WTC11 (cell line): ENCODE results near the gene S100P. TPM values are rescaled to one million over a fixed set of nuclear protein-coding genes. Genes with fewer than 3 reads are reported as not detected.

Source experiments
- ATAC-seq: fragments of 200-7000 bp; cut with Tn5 transposase; 2 replicates; pipeline ENCODE4 v1.10.0; 2021; ENCODE audit warnings: mild to moderate bottlenecking, moderate library complexity
- CTCF ChIA-PET: fragments of 300-600 bp; sonication (Branson Sonifier 250); formaldehyde crosslinking; loops from one replicate; lab custom pipeline; 2021; ENCODE audit warnings: antibody characterized with exemption; lab: Charles Lee
- POLR2A ChIA-PET: fragments of 350-600 bp; sonication (Branson Sonifier 250); formaldehyde crosslinking; loops from one replicate; lab custom pipeline; 2021; ENCODE audit warnings: antibody characterized with exemption; lab: Charles Lee
- DNase-seq: peaks from one replicate; pipeline ENCODE4 v3.0.0; 2021; ENCODE audit warnings: low spot score
- H3K27ac Mint-ChIP-seq: 2 replicates; pipeline ENCODE4 v1.8.0; 2021; ENCODE audit warnings: mixed read lengths
- H3K27me3 Mint-ChIP-seq: 2 replicates; pipeline ENCODE4 v1.8.0; 2021; ENCODE audit warnings: low read depth, mild to moderate bottlenecking, moderate library complexity, mixed read lengths
- H3K36me3 Mint-ChIP-seq: 2 replicates; pipeline ENCODE4 v1.8.0; 2021; ENCODE audit warnings: mixed read lengths
- H3K4me1 Mint-ChIP-seq: 2 replicates; pipeline ENCODE4 v1.8.0; 2022; ENCODE audit warnings: mixed read lengths
- H3K4me3 Mint-ChIP-seq: 2 replicates; pipeline ENCODE4 v1.8.0; 2021; ENCODE audit warnings: mild to moderate bottlenecking, moderate library complexity, mixed read lengths
- H3K9me3 Mint-ChIP-seq: 2 replicates; pipeline ENCODE4 v1.8.0; 2021; ENCODE audit warnings: mixed read lengths
- ATF1 ChIP-seq: sonication (generic); formaldehyde crosslinking; IDR thresholded peaks from 2 replicates; pipeline ENCODE4 v1.8.1; 2023; ENCODE audit warnings: mild to moderate bottlenecking, moderate library complexity, missing genetic modification reagents
- CDX4 ChIP-seq: fragments of 250-450 bp; sonication (Bioruptor Pico); IDR thresholded peaks from 2 replicates; pipeline ENCODE4 v1.9.0; 2021; ENCODE audit warnings: moderate library complexity, mild to moderate bottlenecking, inconsistent platforms, borderline replicate concordance
- CREM ChIP-seq: sonication (generic); formaldehyde crosslinking; IDR thresholded peaks from 2 replicates; pipeline ENCODE4 v1.8.1; 2022; ENCODE audit warnings: mild to moderate bottlenecking, missing genetic modification reagents, moderate library complexity
- E2F4 ChIP-seq: sonication (generic); formaldehyde crosslinking; IDR thresholded peaks from 2 replicates; pipeline ENCODE4 v1.8.1; 2022; ENCODE audit warnings: low read depth, mild to moderate bottlenecking, moderate library complexity, missing genetic modification reagents, borderline replicate concordance
- FOXK1 ChIP-seq: sonication (generic); formaldehyde crosslinking; IDR thresholded peaks from 2 replicates; pipeline ENCODE4 v1.8.0; 2022; ENCODE audit warnings: mild to moderate bottlenecking, moderate library complexity, missing genetic modification reagents
- FOXP1 ChIP-seq: sonication (generic); formaldehyde crosslinking; IDR thresholded peaks from 2 replicates; pipeline ENCODE4 v1.8.0; 2022; ENCODE audit warnings: missing genetic modification reagents, mild to moderate bottlenecking, moderate library complexity, borderline replicate concordance
- GRHL2 ChIP-seq: fragments of 250-450 bp; sonication (Bioruptor Pico); IDR thresholded peaks from 2 replicates; pipeline ENCODE4 v1.8.0; 2022; ENCODE audit warnings: mild to moderate bottlenecking, moderate library complexity; ENCODE audit not compliant: insufficient replicate concordance, severe bottlenecking
- NFATC4 ChIP-seq: fragments of 250-450 bp; sonication (Bioruptor Pico); IDR thresholded peaks from 2 replicates; pipeline ENCODE4 v1.9.0; 2021; ENCODE audit warnings: mild to moderate bottlenecking
- PREB ChIP-seq: sonication (generic); formaldehyde crosslinking; IDR thresholded peaks from 2 replicates; pipeline ENCODE4 v1.8.1; 2022; ENCODE audit warnings: mild to moderate bottlenecking, missing genetic modification reagents, moderate library complexity, borderline replicate concordance
- TP53 ChIP-seq: sonication (generic); formaldehyde crosslinking; IDR thresholded peaks from 2 replicates; pipeline ENCODE4 v1.8.1; 2023; ENCODE audit warnings: mild to moderate bottlenecking, missing genetic modification reagents
- ZBTB21 ChIP-seq: sonication (generic); formaldehyde crosslinking; IDR thresholded peaks from 2 replicates; pipeline ENCODE4 v1.8.1; 2023; ENCODE audit warnings: mild to moderate bottlenecking, missing genetic modification reagents, borderline replicate concordance
- ZNF138 ChIP-seq: sonication (generic); formaldehyde crosslinking; conservative IDR thresholded peaks from 2 replicates; pipeline ENCODE4 v1.8.1; 2022; ENCODE audit warnings: mild to moderate bottlenecking, moderate library complexity, missing genetic modification reagents
- ZNF281 ChIP-seq: sonication (generic); formaldehyde crosslinking; IDR thresholded peaks from 2 replicates; pipeline ENCODE4 v1.8.0; 2023; ENCODE audit warnings: mild to moderate bottlenecking, missing genetic modification reagents
- total RNA-seq: library from RNA; stranded (reverse); gene quantifications from 3 replicates; pipeline ENCODE4 v1.2.3, GENCODE V29; 2021
- TF ChIP-seq, protein P1 (sequence below): sonication (generic); formaldehyde crosslinking; IDR thresholded peaks from 2 replicates; pipeline ENCODE4 v1.8.1; 2023; ENCODE audit warnings: mild to moderate bottlenecking, missing genetic modification reagents, moderate library complexity
- TF ChIP-seq, protein P2 (sequence below): sonication (generic); formaldehyde crosslinking; IDR thresholded peaks from 2 replicates; pipeline ENCODE4 v1.8.0; 2022; ENCODE audit warnings: missing genetic modification reagents

S100P gene
- total RNA-seq, 1 experiment from 2014 or later, result not detected

DNA sequence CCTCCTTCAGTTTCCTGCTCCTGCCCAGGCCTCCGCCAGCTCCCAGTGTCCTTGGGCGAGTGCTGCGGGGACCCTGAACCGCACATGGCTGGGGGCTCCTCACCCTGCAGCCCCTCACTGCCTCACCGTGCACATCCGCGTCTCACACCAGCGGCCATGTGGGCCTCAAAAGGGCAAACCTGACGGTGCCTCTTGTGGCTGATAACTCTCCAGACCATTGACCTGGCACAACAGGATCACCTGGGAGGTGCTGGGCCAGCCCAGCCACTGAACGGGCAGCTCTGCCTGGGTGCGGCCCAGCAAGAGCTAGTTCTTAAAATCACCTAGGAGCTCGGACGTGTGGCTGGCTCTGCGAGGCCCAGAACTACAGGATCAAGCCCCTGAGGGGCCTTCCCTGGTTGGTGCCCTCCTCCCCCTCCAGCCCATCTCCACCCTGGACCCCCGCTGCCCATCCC is 4.1 kb upstream of the S100P start (continued):
- TF ChIP-seq ZNF281 (CRISPR knock-in tag) (no peak), FOXP1 (CRISPR knock-in tag) (no peak), CREM (CRISPR knock-in tag) (no peak), PREB (CRISPR knock-in tag) (no peak), ZNF138 (CRISPR knock-in tag) (no peak), ZBTB21 (CRISPR knock-in tag) (no peak), CDX4 (CRISPR knock-in tag) (no peak), TP53 (no peak), FOXK1 (CRISPR knock-in tag) (no peak), E2F4 (CRISPR knock-in tag) (no peak), GRHL2 (no peak)
- TF ChIP-seq, protein P1, sequence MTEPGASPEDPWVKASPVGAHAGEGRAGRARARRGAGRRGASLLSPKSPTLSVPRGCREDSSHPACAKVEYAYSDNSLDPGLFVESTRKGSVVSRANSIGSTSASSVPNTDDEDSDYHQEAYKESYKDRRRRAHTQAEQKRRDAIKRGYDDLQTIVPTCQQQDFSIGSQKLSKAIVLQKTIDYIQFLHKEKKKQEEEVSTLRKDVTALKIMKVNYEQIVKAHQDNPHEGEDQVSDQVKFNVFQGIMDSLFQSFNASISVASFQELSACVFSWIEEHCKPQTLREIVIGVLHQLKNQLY (CRISPR knock-in tag), result no peak
- TF ChIP-seq, protein P2, sequence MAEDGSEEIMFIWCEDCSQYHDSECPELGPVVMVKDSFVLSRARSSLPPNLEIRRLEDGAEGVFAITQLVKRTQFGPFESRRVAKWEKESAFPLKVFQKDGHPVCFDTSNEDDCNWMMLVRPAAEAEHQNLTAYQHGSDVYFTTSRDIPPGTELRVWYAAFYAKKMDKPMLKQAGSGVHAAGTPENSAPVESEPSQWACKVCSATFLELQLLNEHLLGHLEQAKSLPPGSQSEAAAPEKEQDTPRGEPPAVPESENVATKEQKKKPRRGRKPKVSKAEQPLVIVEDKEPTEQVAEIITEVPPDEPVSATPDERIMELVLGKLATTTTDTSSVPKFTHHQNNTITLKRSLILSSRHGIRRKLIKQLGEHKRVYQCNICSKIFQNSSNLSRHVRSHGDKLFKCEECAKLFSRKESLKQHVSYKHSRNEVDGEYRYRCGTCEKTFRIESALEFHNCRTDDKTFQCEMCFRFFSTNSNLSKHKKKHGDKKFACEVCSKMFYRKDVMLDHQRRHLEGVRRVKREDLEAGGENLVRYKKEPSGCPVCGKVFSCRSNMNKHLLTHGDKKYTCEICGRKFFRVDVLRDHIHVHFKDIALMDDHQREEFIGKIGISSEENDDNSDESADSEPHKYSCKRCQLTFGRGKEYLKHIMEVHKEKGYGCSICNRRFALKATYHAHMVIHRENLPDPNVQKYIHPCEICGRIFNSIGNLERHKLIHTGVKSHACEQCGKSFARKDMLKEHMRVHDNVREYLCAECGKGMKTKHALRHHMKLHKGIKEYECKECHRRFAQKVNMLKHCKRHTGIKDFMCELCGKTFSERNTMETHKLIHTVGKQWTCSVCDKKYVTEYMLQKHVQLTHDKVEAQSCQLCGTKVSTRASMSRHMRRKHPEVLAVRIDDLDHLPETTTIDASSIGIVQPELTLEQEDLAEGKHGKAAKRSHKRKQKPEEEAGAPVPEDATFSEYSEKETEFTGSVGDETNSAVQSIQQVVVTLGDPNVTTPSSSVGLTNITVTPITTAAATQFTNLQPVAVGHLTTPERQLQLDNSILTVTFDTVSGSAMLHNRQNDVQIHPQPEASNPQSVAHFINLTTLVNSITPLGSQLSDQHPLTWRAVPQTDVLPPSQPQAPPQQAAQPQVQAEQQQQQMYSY (CRISPR knock-in tag), result no peak

GRCh38 chr4:6692379-6692778 is 1.3 kb upstream of the S100P start:
- CTCF ChIA-PET, result interaction anchor here (1.1 to 1.5 kb wide), 3 partner anchors 9 to 379 kb away, joined by 4 to 10 read pairs (median 6); no protein-coding TSS in a partner anchor
- DNase-seq (no peak), ATAC-seq (no peak)
- peaks cover under 1% of the 10 kb centered on the region; the same call in 1 of the 2 replicates for H3K27me3 Mint-ChIP-seq
- H3K27ac Mint-ChIP-seq, result no peak overlapping the region
- H3K36me3 Mint-ChIP-seq, result no peaks in the 10 kb centered on the region
- POLR2A ChIA-PET, result no interaction called here
- H3K9me3 Mint-ChIP-seq, result peaks cover 1% of the 10 kb centered on the region
- H3K4me1 Mint-ChIP-seq, result peaks cover 27% of the 10 kb centered on the region
- TF ChIP-seq NFATC4 (CRISPR knock-in tag) (no peak), ATF1 (CRISPR knock-in tag) (no peak)
- no peak overlapping the region for H3K4me3 Mint-ChIP-seq
